ENCODE data around the gene PAM.

DNA sequence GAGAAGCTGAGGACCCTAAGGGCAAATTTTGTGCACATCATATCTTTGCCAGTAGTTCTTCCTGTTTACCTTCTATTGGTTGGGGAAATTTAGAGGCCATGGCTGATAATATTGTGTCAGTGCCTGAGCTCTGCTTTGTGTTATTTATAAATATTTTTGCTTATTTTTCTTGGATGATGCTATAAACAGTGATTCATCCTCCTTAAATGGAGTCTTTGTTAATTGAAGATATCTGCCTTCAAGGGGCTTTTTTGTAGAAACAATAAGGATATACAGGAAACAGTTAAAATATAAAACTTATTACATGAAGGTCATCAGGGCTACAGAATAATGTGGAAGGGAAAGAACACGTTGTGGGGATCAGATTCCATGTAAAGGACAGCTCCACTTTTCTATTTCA is 78.0 kb downstream of the PAM start:
- TF ChIP-seq POLR2A (IDR thresholded peaks at IDR 0.05; ENCODE audit: low read depth, low read length) (no peak), JUN (IDR thresholded peaks at IDR 0.05; ENCODE audit: borderline replicate concordance, insufficient read depth, insufficient read length, low read depth) (no peak), POLR2AphosphoS5 (IDR thresholded peaks at IDR 0.05; ENCODE audit: insufficient read depth, low read depth, low read length) (no peak)
- TF ChIP-seq, protein P1, sequence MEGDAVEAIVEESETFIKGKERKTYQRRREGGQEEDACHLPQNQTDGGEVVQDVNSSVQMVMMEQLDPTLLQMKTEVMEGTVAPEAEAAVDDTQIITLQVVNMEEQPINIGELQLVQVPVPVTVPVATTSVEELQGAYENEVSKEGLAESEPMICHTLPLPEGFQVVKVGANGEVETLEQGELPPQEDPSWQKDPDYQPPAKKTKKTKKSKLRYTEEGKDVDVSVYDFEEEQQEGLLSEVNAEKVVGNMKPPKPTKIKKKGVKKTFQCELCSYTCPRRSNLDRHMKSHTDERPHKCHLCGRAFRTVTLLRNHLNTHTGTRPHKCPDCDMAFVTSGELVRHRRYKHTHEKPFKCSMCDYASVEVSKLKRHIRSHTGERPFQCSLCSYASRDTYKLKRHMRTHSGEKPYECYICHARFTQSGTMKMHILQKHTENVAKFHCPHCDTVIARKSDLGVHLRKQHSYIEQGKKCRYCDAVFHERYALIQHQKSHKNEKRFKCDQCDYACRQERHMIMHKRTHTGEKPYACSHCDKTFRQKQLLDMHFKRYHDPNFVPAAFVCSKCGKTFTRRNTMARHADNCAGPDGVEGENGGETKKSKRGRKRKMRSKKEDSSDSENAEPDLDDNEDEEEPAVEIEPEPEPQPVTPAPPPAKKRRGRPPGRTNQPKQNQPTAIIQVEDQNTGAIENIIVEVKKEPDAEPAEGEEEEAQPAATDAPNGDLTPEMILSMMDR (IDR thresholded peaks at IDR 0.05; ENCODE audit: extremely low read depth in 1 of 2, insufficient read depth in 1 of 2, low read depth in 1 of 2, low read length in 2 of 2) = no peak
